Stimulated activated CD8-positive, alpha-beta memory T cell treated with anti-CD3 and anti-CD28 coated beads, Interleukin-12 subunit alpha, Interleukin-12 subunit beta, amount 100 ng/mL, for 24 hours (primary cell): ENCODE measurements around the gene BNIP5.
"Not testable (repeated sequence)": the region's sequence is repeated elsewhere in the genome, so short reads cannot be mapped to it uniquely, and the experiment has no call there.

Experiments used
- DNase-seq: peaks from one replicate; pipeline ENCODE4 v3.0.0-alpha.2; 2020; ENCODE audit errors: extremely low read depth

The BNIP5 gene

GRCh38 chr6:36343109-36343680, 6.5 kb upstream of the BNIP5 start:
- DNase-seq: no peak

- peak; percentile 22 for DNase-seq
These were observed 4.1 kb upstream of the BNIP5 start for GRCh38 chr6:36340618-36341454.

DNA sequence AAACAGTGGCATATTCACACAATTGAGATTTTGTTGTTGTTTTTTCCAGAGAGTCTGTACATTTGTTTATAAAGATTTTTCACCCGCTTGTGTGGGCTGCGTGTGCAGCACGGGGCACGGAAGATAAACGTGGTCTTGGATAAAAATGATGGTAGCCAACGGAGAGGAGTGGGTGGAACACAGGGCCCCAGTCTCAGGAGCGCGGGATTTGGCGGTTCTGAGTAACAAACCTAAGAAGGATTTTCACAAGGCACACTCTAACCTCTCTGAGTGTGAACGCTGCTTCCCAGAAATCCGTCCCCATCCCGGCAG, 3.6 kb upstream of the BNIP5 start:
- no peak for DNase-seq

DNA sequence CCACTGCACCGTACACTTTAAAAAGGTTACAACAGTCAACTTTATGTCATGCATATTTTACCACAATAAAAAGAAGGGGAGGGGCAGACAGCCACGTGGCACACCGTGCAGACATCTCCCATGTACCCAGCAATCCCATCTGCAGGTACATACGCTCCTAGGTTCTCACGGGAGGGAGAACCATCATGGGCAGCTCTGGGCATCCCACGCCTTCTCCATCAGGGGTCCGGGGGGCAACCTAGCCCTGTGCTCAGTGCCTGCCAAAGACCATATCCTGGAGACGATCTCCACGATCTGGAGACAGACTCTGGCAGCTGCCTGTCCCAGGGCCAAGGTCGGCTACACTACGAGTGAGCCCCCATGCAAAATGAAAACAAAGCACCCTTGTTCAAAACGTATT, 2.5 kb upstream of the BNIP5 start:
- no peak for DNase-seq

DNA sequence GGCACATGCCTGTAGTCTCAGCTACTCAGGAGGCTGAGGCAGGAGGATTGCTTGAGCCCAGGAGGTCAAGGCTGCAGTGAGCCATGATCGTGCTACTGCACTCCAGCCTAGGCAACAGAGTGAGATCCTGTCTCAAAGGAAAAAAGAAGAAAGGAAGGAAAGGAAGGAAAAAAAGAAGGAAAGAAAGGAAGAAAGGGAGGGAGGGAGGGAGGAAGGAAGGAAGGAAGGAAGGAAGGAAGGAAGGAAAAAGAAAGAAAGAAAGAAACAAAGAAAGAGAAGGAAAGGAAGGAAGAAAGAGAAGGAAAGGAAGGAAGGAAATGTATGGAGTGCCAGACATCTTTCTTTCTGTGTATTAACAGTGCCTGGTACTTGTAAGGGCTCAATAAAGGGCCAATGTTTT, 1.5 kb upstream of the BNIP5 start:
- not testable (repeated sequence) for DNase-seq

DNA sequence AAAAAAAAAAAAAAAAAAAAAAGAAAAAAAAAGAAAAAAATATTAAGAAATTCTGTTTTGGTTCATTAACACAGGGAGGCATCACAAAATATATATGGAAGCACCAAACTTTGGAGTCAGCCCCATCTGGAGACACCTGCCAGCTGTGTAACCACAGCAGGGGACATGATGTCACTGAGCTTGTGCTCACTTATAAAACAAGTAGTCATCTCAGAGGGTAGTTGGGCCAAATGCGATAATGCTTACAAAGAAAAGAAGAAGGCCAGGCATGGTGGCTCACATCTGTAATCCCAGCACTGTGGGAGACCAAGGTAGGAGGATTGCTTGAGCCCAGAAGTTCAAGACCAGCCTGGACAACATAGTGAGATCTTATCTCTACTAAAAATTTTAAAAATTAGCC, 1.1 kb upstream of the BNIP5 start:
- DNase-seq: no peak

DNA sequence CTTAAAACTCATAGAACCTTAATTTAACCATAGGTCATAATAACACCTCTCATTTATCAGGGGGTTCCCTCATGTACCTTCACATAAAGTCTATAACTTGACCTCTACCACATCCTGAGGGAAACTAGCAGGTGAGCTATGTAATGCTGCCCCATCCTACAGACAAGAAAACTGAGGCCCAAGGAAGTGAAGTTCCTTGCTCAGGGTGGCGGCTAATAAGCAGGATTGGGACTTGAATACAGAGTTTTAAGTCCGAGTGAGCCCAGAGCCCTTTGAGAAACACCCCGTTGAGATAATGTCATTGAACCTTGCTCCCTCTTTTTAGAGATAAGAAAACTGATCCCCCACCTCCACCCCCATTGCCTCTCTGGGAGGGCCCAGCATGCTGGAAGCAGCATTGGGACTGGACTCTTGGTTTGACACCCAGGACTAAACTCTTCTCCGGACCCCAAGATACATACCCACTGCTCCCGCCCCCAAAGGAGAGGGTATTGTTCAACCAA, 429 bp downstream of the BNIP5 start:
- DNase-seq: no peak

GRCh38 chr6:36335465-36336207, 1.1 kb downstream of the BNIP5 start:
- no peak for DNase-seq

DNA sequence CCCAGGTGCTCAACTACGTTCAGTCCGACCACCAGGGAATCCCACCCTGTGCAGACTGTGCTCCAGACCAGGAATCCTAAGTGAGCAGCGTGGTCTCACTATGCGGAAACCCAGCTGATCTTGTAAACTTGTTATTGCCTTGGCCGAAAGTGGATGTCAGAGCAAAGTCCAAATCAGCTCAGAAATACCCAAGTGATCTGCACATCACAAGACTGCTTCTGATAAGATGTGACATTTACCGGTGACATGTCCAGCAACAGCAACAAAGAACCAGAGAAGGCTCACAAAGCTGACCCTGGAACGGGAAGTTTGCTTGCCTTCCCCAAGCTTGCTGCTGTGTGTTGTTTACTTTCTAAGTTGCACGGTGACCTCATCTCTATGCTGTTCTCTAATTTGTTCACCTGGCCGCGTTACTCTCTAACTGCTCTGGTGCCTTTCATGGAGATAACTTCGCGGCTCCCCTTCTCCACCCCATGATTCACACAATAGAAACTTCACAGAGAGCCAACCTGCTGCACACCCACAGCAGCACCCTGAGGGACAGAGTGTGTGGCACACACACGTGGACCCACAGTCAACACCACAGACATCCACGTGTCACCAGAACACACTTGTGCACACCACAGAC, 1.7 kb downstream of the BNIP5 start:
- DNase-seq: no peak

GRCh38 chr6:36333931-36334725, 2.6 kb downstream of the BNIP5 start:
- DNase-seq: no peak

- no peak for DNase-seq
These were observed 3.4 kb downstream of the BNIP5 start for GRCh38 chr6:36333171-36333895.

GRCh38 chr6:36331381-36331780, 5.3 kb downstream of the BNIP5 start:
- no peak for DNase-seq

DNA sequence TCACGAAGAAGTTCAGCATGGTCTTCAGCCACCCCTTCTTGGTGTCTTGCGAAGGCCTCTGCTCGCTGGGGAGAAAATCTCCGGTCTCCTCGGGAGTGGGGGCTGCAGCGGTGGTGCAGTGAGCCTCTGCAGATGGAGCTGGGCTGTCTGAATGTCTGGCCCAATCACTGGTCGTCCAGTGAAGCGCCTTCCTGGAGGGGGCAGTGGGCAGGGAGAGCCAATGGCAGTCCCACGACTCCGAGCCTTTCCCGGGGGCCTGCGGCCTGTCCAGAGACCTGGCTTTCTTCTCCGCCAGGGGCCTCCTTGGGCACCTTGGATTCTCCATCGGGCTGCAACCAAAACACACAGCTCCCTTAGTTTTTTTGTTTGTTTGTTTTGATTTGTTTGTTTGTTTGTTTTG, 6.3 kb downstream of the BNIP5 start:
- DNase-seq: no peak

- no peak for DNase-seq
These were observed 6.8 kb downstream of the BNIP5 start for GRCh38 chr6:36329798-36330291.

GRCh38 chr6:36328600-36328999, 8.1 kb downstream of the BNIP5 start:
- no peak for DNase-seq

- DNase-seq: no peak
These were observed 8.8 kb downstream of the BNIP5 start for GRCh38 chr6:36327919-36328236.

DNA sequence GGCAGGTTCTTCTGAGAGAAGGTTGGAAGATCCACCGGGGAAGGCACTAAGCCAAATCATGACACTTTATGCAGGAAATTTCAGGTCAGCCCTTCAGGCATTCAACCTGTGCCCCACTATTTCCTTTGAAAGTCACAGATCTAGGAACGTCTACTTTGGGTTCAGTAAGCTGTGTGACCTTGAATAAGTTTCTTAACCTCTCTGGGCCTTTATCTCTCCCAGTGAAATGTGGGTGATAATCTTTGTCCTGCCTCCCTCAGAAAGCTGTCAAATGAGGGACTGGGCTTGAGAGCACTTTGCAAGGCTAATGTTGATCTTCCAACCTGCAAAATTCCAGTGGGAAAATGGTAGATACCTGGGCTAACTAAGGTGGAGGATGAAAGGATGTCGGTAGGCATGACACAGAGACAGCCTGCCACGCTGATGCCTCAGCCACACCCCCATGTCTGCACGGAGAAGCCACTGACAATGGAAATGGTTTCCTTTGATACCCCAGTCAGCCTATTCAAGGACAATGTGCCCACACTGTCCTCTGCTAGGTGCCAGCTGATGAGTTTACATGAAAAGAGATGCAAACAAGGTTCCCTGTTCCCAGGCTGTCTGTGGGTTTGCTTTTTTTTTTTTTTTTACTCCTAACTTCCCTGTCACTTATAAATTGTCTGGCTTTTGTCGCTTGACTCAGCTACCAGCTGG, 9.3 kb downstream of the BNIP5 start:
- no peak for DNase-seq

- DNase-seq: no peak
These were observed 10.2 kb downstream of the BNIP5 start for GRCh38 chr6:36326356-36326995.

GRCh38 chr6:36324715-36325114, 12.0 kb downstream of the BNIP5 start:
- no peak for DNase-seq

GRCh38 chr6:36324191-36324590, 12.5 kb downstream of the BNIP5 start:
- DNase-seq: no peak
